Activated T-cell treated with anti-CD3 and anti-CD28 coated beads, Interleukin-2, amount 50 U/mL, for 24 hours (primary cell): ENCODE measurements around the gene ANO3.

Experiments
- DNase-seq: peaks from one replicate; pipeline ENCODE4 v3.0.0-alpha.2; 2020
- H3K27ac Mint-ChIP-seq: 2 replicates; pipeline ENCODE4 v1.8.0; 2020; ENCODE audit warnings: mild to moderate bottlenecking, mixed read lengths
- H3K27me3 Mint-ChIP-seq: 2 replicates; pipeline ENCODE4 v1.8.0; 2020; ENCODE audit warnings: mixed read lengths
- H3K36me3 Mint-ChIP-seq: 2 replicates; pipeline ENCODE4 v1.8.0; 2020; ENCODE audit warnings: low read depth, mixed read lengths
- H3K4me1 Mint-ChIP-seq: 2 replicates; pipeline ENCODE4 v1.8.0; 2020; ENCODE audit warnings: low read depth, mixed read lengths
- H3K4me3 Mint-ChIP-seq: 2 replicates; pipeline ENCODE4 v1.8.0; 2020; ENCODE audit warnings: mild to moderate bottlenecking, moderate library complexity, mixed read lengths
- H3K9me3 Mint-ChIP-seq: 2 replicates; pipeline ENCODE4 v1.8.0; 2020; ENCODE audit warnings: mixed read lengths

The ANO3 gene

DNA sequence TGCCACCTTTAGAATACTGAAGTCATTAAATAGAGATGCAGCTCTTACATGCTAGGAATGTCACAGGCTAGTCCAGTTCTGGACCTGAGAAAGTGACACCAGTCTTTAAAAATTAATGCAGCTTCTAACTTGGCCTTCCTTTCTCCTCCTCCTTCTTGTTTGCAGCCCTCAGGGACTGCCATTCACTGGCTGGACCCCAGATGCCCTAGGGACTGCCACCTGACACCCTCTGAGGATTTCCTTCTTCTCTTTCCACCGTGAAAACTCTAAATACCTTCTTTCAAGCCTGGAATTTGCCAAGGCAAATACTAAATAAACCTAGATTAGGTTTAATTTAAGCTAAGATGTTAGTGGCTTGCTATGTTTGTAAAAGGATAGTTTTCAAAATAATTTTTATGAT, 161.7 kb downstream of the ANO3 start:
- H3K27me3 Mint-ChIP-seq = no peaks in the 10 kb centered on the region
- H3K4me1 Mint-ChIP-seq = no peaks in the 10 kb centered on the region
- H3K27ac Mint-ChIP-seq = no peak overlapping the region
- no peak for DNase-seq
- no peaks in the 10 kb centered on the region for H3K9me3 Mint-ChIP-seq
- H3K36me3 Mint-ChIP-seq = no peaks in the 10 kb centered on the region
- no peak overlapping the region for H3K4me3 Mint-ChIP-seq

DNA sequence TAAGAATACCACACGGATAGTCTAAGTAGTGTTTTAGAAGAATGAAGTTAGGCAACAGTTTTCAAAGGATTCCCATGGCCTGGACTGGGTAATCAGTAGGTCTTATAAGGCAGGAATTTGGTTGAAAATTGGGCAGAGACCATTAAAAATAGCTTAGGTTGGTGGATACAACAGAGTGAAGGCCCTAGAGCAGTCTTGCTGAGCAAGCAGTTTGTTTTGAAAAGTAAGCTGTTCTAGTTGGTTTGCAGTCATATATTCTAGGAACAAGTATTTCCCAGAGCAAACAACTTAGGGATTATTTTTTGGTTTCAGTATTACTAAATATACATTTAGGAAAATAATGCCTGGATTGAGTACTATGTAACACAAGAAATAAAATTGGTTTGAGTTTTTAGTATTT, 175.3 kb downstream of the ANO3 start:
- no peak for DNase-seq
- Mint-ChIP-seq H3K36me3 (no peaks in the 10 kb centered on the region), H3K4me1 (no peaks in the 10 kb centered on the region), H3K27ac (no peak overlapping the region), H3K27me3 (no peaks in the 10 kb centered on the region), H3K4me3 (no peak overlapping the region), H3K9me3 (peaks cover 3% of the 10 kb centered on the region)

DNA sequence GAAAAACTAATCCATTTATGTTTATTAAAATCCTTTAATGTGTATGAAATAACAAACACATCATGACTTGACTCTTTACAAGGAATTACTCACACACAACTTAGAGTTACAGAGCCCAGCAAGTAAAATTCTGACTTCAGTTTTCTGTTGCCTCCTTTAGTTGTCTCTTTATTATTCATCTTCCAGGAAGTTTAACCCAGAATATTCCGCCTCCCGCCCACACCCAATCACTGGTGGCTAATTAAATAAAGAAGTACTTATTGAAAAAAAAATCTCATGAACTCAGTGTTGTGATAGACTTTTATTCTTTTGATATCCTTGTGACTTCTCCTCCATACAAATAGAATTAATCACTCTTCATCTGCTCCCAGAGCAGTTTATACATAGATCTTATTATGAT, 178.2 kb downstream of the ANO3 start:
- Mint-ChIP-seq H3K27me3 (no peaks in the 10 kb centered on the region), H3K9me3 (peaks cover 3% of the 10 kb centered on the region), H3K27ac (no peak overlapping the region), H3K36me3 (no peaks in the 10 kb centered on the region), H3K4me3 (no peak overlapping the region), H3K4me1 (no peaks in the 10 kb centered on the region)
- DNase-seq = no peak

DNA sequence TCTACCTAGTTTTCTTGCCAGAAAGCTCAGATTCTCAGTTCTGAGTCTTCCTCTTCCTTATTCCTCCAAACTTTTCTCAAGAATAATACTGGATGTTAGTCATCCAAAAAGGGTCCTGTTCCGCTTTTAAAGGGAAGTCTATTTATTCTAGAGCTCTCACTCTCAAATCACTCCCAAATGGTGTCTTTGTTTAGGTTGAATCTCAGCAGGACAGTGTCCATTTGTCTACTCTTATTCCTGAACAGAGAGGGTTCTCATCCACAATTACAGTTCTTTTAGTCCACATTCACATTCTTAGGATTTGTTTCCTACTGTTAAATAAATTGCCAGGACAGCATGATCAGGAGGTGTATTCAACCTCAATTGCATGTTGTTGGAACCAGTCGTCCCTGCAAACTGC, 178.8 kb downstream of the ANO3 start:
- no peaks in the 10 kb centered on the region for H3K27me3 Mint-ChIP-seq
- H3K27ac Mint-ChIP-seq = no peak overlapping the region
- DNase-seq = no peak
- peaks cover 3% of the 10 kb centered on the region for H3K9me3 Mint-ChIP-seq
- H3K4me1 Mint-ChIP-seq = no peaks in the 10 kb centered on the region
- H3K36me3 Mint-ChIP-seq = no peaks in the 10 kb centered on the region
- no peak overlapping the region for H3K4me3 Mint-ChIP-seq

DNA sequence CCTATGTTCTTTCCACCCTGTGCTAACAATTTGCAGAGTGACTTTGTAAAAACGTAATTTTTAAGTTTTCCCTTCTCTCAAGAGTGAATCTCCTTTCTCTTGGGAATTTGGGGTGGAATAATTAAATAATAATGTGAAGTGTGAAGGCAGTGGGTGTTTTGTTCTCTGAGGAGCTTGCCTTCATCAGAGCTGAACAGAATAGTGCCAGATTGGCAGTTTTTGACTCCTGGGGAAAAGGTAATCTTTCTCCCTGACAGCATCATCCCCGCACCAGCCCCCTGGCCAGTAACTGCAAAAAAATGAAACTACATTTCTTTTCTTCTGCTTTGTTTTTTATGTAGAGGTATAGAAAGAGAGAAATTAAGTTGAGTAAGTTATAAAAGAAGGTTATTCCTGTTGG, 180.3 kb downstream of the ANO3 start:
- Mint-ChIP-seq H3K36me3 (no peaks in the 10 kb centered on the region), H3K4me1 (no peaks in the 10 kb centered on the region), H3K27ac (no peak overlapping the region), H3K4me3 (no peak overlapping the region), H3K9me3 (no peaks in the 10 kb centered on the region), H3K27me3 (no peaks in the 10 kb centered on the region)
- no peak for DNase-seq

DNA sequence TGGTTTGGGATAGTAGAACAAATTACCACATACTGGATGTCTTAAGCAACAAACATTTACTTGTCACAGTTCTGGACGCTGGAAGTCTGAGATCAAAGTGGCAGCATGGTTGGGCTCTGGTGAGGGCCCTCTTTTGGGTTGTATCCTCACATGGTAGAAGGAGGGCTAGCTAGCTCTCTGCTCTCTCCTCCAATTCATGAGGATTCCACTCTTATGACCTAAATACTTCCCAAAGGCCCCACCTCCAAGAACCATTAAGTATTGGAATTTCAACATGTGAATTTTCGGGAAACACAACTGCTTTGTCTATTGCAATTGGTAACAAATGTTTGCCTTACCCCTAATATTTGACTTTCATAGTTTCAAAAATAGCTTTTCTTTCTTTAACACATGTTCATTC, 187.5 kb downstream of the ANO3 start:
- Mint-ChIP-seq H3K36me3 (no peaks in the 10 kb centered on the region), H3K9me3 (peaks cover 2% of the 10 kb centered on the region), H3K27me3 (no peaks in the 10 kb centered on the region), H3K27ac (no peak overlapping the region), H3K4me3 (no peak overlapping the region), H3K4me1 (no peaks in the 10 kb centered on the region)
- no peak for DNase-seq

DNA sequence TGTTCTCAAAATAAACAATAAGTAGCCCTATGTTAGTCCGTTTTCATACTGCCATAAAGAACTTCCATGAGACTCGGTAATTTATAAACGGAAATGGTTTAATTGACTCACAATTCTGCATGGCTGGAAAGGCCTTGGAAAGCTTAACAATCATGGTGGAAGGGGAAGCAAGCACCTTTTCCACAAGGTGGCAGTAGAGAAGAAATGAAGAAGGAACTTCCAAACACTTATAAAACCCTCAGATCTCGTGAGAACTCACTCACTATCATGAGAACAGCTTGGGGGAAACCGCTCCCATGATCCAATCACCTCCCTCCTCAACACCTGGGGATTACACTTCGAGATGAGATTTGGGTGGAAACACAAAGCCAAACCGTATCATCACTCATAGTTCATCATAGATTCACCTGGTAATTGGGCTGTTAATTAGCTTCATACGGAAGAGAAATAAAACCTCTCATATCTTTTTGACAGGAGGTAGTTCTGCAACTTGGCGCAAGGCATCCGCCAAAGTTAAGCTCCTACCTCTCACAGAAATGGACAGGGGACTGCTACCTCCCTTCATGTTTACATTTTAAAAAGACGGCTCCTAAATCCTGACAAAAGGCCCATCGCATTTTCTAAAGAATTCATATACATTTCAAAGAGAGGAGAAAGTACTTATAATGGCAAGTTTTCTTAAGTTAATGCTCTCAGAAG, 191.1 kb downstream of the ANO3 start:
- H3K9me3 Mint-ChIP-seq = peaks cover 4% of the 10 kb centered on the region
- no peaks in the 10 kb centered on the region for H3K27me3 Mint-ChIP-seq
- no peaks in the 10 kb centered on the region for H3K4me1 Mint-ChIP-seq
- no peak overlapping the region for H3K4me3 Mint-ChIP-seq
- H3K27ac Mint-ChIP-seq = no peak overlapping the region
- no peak for DNase-seq
- no peaks in the 10 kb centered on the region for H3K36me3 Mint-ChIP-seq

DNA sequence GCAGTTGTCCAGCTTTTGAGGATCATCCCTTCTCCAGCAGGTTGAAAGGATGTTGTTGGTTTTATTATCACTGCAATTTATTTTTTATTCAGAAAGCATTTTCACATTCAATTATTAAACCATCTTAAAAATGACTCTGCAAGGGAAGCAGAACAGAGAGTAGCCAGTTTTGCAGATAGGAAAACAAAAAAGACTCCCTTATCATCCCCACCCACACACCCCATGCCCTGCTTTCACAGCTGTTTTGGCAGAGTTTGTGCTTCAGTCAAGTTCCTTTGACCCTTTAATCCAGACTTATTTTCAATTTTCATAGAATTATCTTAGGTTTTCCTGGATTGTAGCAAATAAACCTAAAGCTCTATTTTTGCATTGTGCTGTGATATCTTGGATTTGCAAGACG, 195.8 kb downstream of the ANO3 start:
- H3K27ac Mint-ChIP-seq = no peak overlapping the region
- peaks cover 2% of the 10 kb centered on the region for H3K9me3 Mint-ChIP-seq
- no peaks in the 10 kb centered on the region for H3K4me1 Mint-ChIP-seq
- no peak overlapping the region for H3K4me3 Mint-ChIP-seq
- no peaks in the 10 kb centered on the region for H3K27me3 Mint-ChIP-seq
- DNase-seq = no peak
- H3K36me3 Mint-ChIP-seq = no peaks in the 10 kb centered on the region

DNA sequence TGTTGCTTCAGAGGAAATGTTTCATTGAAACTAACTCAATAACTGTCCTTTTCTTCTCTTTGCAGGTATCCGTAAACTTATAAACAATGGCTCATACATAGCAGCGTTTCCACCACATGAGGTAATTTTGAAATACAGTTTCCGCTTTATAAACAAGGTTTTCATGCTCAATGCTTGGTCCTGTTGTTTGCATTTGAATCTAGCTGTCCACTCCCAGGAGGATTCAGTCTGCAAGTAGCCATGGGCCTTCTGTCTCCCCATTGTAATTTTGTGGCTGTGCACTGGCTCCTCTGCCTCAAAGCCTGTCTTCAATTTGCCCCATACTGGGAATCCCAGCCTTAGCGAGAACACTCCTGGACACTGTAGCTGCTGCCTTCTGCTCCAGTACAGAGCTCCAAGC, 205.4 kb downstream of the ANO3 start:
- H3K36me3 Mint-ChIP-seq = no peaks in the 10 kb centered on the region
- no peaks in the 10 kb centered on the region for H3K27me3 Mint-ChIP-seq
- no peak overlapping the region for H3K4me3 Mint-ChIP-seq
- H3K4me1 Mint-ChIP-seq = no peaks in the 10 kb centered on the region
- DNase-seq = no peak
- peaks cover 3% of the 10 kb centered on the region for H3K9me3 Mint-ChIP-seq
- H3K27ac Mint-ChIP-seq = no peak overlapping the region

DNA sequence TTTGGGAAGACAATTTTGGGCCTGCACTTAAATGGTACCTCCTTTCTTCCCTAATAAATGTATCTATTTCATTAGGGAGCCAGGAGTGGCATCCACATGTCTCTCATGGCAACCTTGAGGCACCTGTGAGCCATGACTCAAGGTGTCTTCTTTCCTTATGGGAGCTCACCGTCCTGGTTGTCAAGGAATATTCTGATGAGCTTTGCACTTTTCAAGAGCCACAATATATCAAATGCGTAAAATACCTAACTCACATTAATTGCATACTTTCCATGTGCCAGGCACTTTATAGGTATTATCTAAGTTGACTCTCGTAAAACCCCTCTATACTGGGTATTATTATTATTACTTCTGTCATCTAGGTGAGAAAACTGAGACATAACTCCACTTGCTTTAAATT, 207.6 kb downstream of the ANO3 start:
- H3K27me3 Mint-ChIP-seq = no peaks in the 10 kb centered on the region
- no peaks in the 10 kb centered on the region for H3K4me1 Mint-ChIP-seq
- H3K27ac Mint-ChIP-seq = no peak overlapping the region
- H3K9me3 Mint-ChIP-seq = peaks cover 3% of the 10 kb centered on the region
- H3K36me3 Mint-ChIP-seq = no peaks in the 10 kb centered on the region
- no peak for DNase-seq
- no peak overlapping the region for H3K4me3 Mint-ChIP-seq

DNA sequence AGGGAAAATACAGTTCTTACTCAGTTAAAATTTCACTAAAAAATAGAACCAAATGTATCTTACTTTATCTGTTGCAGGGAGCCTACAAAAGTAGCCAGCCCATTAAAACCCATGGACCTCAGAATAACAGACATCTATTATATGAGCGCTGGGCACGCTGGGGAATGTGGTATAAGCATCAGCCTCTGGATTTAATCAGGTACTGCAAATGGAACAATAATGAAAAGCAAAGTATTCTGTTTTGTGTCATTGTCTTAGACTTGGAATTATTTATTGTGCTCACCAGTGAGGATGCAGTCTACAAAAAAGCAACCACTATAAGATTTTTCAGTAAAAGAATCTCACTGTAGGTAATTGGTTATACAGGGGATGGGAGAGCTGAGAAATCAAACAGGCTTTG, 209.9 kb downstream of the ANO3 start:
- no peak overlapping the region for H3K27ac Mint-ChIP-seq
- H3K4me3 Mint-ChIP-seq = no peak overlapping the region
- peaks cover 8% of the 10 kb centered on the region for H3K9me3 Mint-ChIP-seq
- no peaks in the 10 kb centered on the region for H3K27me3 Mint-ChIP-seq
- no peaks in the 10 kb centered on the region for H3K36me3 Mint-ChIP-seq
- no peaks in the 10 kb centered on the region for H3K4me1 Mint-ChIP-seq
- no peak for DNase-seq

DNA sequence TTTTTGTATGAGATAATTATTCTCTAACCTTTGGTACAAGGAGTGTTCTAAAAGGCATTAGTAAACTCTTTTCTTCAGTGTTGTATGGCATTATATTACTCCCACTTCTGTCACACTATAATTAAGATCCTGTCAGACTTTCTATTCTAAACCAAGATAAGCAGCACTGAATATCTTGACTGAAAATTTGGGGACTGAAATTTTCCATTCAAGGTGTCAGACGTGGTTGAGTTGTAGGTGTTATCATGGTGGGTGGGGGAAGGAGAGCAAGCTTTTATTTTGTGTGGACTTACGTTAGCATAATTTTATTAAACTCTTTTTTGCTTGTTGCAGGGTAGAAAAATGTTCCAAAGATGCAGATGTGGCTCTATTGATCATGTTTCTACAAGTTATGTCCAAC, 217.2 kb downstream of the ANO3 start:
- Mint-ChIP-seq H3K27me3 (no peaks in the 10 kb centered on the region), H3K9me3 (peaks cover 5% of the 10 kb centered on the region), H3K36me3 (no peaks in the 10 kb centered on the region), H3K4me3 (no peak overlapping the region), H3K4me1 (no peaks in the 10 kb centered on the region), H3K27ac (no peak overlapping the region)
- no peak for DNase-seq

DNA sequence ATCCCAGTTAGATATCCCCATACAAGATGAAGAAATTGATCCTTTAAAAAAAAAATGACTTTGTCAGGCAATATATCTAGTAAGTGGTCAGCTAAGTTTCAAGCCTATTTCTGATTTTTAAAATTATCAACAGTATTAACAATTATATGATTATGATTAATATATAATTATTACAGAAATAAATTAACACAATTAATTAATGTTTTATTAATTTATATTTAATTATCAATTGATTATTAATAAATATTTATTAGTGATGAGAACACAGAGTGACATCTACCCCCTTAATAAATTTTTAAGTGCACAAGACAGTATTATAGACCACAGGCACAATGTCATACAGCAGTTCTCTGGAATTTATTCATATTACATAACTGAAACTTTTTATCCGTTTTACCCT, 218.1 kb downstream of the ANO3 start:
- Mint-ChIP-seq H3K9me3 (peaks cover 5% of the 10 kb centered on the region), H3K4me3 (no peak overlapping the region), H3K27ac (no peak overlapping the region), H3K36me3 (no peaks in the 10 kb centered on the region), H3K27me3 (no peaks in the 10 kb centered on the region), H3K4me1 (no peaks in the 10 kb centered on the region)
- no peak for DNase-seq

DNA sequence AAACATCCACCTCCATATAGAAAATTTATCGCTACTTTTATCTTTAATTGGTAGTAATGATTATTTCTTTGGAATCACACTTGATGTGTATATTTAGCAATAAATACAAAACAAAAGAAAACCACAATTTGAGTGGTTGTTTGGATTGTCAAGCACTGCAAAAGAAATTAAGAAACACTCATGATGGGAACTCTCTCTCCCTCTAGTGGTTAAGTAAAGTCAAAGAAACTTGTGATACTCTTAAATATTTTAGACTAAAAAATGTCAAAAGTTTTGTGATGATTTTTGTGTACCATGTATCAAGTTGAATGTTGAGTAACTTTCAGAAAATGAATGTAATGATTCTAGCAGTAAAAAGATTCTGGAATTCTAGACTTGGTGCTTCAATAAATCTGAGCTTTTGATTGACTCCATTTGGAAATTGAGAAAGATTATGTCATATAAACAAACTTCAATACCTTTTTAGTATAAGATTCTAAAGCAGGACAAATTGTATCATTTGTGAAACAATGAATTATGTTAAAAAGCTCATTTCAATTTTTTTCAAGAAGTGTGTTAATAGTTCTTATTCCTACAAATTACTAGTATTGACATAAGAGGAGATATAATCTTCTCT, 219.4 kb downstream of the ANO3 start:
- Mint-ChIP-seq H3K27me3 (no peaks in the 10 kb centered on the region), H3K27ac (no peak overlapping the region), H3K4me3 (no peak overlapping the region), H3K4me1 (no peaks in the 10 kb centered on the region), H3K36me3 (no peaks in the 10 kb centered on the region), H3K9me3 (peaks cover 4% of the 10 kb centered on the region)
- DNase-seq = no peak

DNA sequence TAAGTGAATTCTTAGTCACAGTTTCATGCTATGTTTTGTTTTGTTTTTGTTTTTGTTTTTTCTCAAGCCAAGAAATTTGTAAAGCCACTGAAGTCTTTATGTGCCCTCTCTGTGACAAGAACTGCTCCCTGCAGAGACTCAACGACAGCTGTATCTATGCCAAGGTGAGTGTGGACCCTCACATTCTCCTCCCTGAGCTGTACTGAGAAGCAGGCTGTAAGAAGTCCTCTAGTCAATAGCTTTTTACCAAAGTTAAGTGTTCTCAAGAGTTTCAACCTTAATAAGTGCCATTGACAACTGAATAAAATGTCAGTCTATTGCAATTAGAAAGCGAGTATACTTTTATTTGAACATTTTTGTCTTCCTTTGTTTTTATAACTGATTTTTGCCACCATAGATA, 221.3 kb downstream of the ANO3 start:
- Mint-ChIP-seq H3K4me3 (no peak overlapping the region), H3K27me3 (no peaks in the 10 kb centered on the region), H3K36me3 (no peaks in the 10 kb centered on the region), H3K27ac (no peak overlapping the region), H3K4me1 (no peaks in the 10 kb centered on the region), H3K9me3 (no peaks in the 10 kb centered on the region)
- no peak for DNase-seq

DNA sequence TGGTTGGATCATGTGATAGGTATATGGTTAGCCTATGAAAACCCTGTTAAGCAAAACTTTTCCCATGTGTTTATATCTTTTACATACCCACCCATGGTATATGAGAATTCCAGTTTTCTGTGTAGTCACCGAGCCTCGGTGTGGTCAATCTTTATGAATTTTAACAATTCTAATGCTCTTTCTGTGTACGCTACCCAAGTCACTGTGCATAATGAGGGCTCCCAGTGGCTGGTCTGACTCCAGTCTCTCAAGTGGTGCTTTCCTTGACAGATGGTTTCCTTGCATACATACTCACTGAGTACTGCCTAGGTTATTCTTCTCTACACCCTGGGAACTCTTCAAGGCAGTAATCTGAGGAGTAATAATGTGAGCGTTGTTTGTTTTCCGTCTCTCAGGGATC, 222.5 kb downstream of the ANO3 start:
- Mint-ChIP-seq H3K27ac (no peak overlapping the region), H3K9me3 (no peaks in the 10 kb centered on the region), H3K4me3 (no peak overlapping the region), H3K36me3 (no peaks in the 10 kb centered on the region), H3K27me3 (no peaks in the 10 kb centered on the region), H3K4me1 (no peaks in the 10 kb centered on the region)
- no peak for DNase-seq
